Measurements from ENCODE around the gene EHD4.

EHD4 gene

GRCh38 chr15:41972253-41973242, at the start of gene EHD4:
Gene EHD4, minus strand, starts transcription at chr15:41972557. Its CDS starts 63 bp downstream, at chr15:41972494.
- DNase-seq (ENCODE audit: low read depth in 2 of 2) = peak; percentile 86 to 92

- no peak for DNase-seq (ENCODE audit: low read depth in 2 of 2)
Measured at GRCh38 chr15:42021593-42021992, 49.2 kb upstream of the EHD4 start.

GRCh38 chr15:42020713-42021273, 48.4 kb upstream of the EHD4 start, which contains the start of gene PLA2G4E:
Gene PLA2G4E, minus strand, starts transcription at chr15:42021042. Its CDS starts 12 bp downstream, at chr15:42021030.
- no peak for DNase-seq (ENCODE audit: low read depth in 2 of 2)

- no peak for DNase-seq (ENCODE audit: low read depth in 2 of 2)
Measured at GRCh38 chr15:42018306-42019224, 46.2 kb upstream of the EHD4 start.

GRCh38 chr15:42016971-42017370, 44.6 kb upstream of the EHD4 start:
- DNase-seq (ENCODE audit: low read depth in 2 of 2) = no peak

GRCh38 chr15:42014406-42014805, 42.0 kb upstream of the EHD4 start:
- no peak for DNase-seq (ENCODE audit: low read depth in 2 of 2)

GRCh38 chr15:42012928-42013482, 40.6 kb upstream of the EHD4 start:
- no peak for DNase-seq (ENCODE audit: low read depth in 2 of 2)

- DNase-seq (ENCODE audit: low read depth in 2 of 2) = no peak
Measured at GRCh38 chr15:42012241-42012640, 39.9 kb upstream of the EHD4 start.

GRCh38 chr15:42011074-42011473, 38.7 kb upstream of the EHD4 start:
- no peak for DNase-seq (ENCODE audit: low read depth in 2 of 2)

- no peak for DNase-seq (ENCODE audit: low read depth in 2 of 2)
Measured at GRCh38 chr15:42010434-42010833, 38.1 kb upstream of the EHD4 start.

- DNase-seq (ENCODE audit: low read depth in 2 of 2) = no peak
Measured at GRCh38 chr15:42009474-42009873, 37.1 kb upstream of the EHD4 start.

- no peak for DNase-seq (ENCODE audit: low read depth in 2 of 2)
Measured at GRCh38 chr15:42009022-42009421, 36.7 kb upstream of the EHD4 start.

GRCh38 chr15:42007386-42007785, 35.0 kb upstream of the EHD4 start:
- no peak for DNase-seq (ENCODE audit: low read depth in 2 of 2)

GRCh38 chr15:42002333-42002732, 30.0 kb upstream of the EHD4 start:
- no peak for DNase-seq (ENCODE audit: low read depth in 2 of 2)

- no peak for DNase-seq (ENCODE audit: low read depth in 2 of 2)
Measured at GRCh38 chr15:42001236-42001635, 28.9 kb upstream of the EHD4 start.

GRCh38 chr15:41999290-42000285, 27.2 kb upstream of the EHD4 start:
- DNase-seq (ENCODE audit: low read depth in 2 of 2) = no peak

- DNase-seq (ENCODE audit: low read depth in 2 of 2) = no peak
Measured at GRCh38 chr15:41997845-41998244, 25.5 kb upstream of the EHD4 start.

- DNase-seq (ENCODE audit: low read depth in 2 of 2) = no peak
Measured at GRCh38 chr15:41996921-41997592, 24.7 kb upstream of the EHD4 start.

GRCh38 chr15:41996376-41996775, 24.0 kb upstream of the EHD4 start:
- DNase-seq (ENCODE audit: low read depth in 2 of 2) = no peak

GRCh38 chr15:41995476-41995855, 23.1 kb upstream of the EHD4 start:
- DNase-seq (ENCODE audit: low read depth in 2 of 2) = no peak

All from stimulated activated CD8-positive, alpha-beta memory T cell treated with anti-CD3 and anti-CD28 coated beads, Interleukin-15, amount 100 ng/mL, for 4 hours (primary cell).